H4 (cell line): ENCODE results near the gene STK26. TPM values are rescaled to one million over a fixed set of nuclear protein-coding genes. Genes with fewer than 3 reads are reported as not detected.
A peak's percentile ranks its signal among the peaks of the same experiment; 100 is the strongest.
"Not testable (repeated sequence)": the region's sequence is repeated elsewhere in the genome, so short reads cannot be mapped to it uniquely, and the experiment has no call there.

Experiments used
- DNase-seq: peaks from one replicate; pipeline ENCODE4 v3.0.0-alpha.2; 2015; ENCODE audit warnings: low spot score
- total RNA-seq: library from RNA; depleted of rRNA; stranded (reverse); fragments of >200 nt; shearing (Covaris generic); gene quantifications from 2 replicates; pipeline ENCODE4 v1.2.3, GENCODE V29; 2014; rRNA removed

Gene STK26
- 31.5 and 32.5 TPM in 2 replicates for total RNA-seq

DNA sequence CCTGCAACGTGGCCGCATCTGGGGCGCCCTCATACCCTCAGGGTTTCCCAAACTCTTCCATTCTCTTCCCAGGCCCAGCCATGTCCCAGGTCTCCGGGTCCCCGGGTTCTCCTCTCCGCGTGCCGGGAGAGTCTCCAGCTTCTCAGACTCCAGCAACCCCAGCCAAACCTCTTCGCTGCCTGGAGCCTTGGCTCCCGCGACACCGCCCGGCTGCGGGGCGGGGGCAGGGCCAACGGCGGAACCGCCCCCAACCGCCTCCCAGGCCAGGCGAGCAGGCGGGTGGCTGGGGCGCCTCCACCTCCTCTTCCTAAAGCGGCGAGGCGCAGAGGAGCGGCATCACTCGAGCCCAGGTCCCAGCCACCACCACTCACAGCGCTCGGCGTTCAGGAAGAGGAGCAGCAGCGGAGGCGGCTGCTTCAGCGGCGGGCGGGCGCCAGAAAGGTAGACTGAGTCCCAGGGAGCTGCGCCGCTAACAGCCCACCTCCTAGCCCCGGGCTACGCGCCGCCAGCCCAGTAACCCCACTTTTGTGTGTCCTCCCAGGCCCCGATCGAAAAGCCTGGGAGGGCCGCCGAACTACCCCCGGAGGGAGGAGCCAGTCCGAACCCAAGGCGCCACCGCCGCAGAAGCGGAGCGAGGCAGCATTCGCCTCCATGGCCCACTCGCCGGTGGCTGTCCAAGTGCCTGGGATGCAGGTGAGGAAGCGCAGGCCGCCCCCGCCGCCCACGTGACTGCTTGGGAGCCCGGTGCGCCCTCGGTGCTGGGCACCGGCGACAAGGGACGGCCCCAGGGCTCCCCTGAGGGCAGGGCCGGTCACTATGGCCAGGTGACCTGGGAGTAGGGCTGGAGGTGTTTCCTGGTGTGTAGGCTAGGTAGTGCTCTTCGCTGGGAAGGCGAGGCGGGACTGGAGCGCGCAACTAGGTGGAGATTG lies at the start of gene STK26:
Gene STK26 (plus strand): TSS at position 336 of the 929 bp plus-strand sequence. CDS start 316 bp downstream, at position 652.
- DNase-seq: peak; percentile 61

DNA sequence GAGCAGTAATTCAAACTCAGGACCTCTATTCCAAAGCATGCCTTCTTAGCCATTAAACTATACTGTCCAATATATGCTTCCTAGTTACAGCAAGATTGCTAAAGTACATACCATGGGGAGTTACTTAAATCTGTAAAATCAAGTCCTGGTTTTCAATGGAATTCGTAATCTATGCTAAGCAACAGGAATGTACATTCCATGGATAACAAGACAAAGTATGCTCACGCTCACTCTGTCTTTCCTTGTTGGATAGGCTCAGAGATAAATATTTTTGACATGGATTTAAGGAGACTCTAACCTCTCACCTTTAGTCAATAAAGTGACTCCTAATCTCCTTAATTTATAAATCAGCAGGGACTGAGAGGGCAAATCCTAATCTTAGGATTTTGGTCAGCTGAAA lies 47.3 kb upstream of the STK26 start:
- DNase-seq: no peak

DNA sequence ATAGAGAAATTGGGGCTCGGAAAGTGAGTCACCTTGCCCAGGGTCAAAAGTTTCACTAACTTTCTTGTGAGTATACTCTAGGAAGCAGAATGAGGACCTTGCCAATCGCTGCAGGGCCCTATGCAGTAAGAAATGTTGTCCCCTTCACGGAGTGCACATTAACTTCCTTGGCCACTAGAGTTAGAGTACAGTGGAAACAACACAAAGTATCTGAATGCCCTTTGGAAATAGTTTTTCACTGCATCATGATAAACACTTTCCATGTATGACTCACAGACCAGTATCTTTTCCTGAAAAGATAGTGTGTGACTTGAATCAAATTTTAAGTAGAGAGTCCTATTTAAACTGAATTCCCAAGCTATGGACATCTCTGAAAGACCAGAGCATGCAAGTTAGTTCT lies 45.5 kb upstream of the STK26 start:
- DNase-seq: no peak

DNA sequence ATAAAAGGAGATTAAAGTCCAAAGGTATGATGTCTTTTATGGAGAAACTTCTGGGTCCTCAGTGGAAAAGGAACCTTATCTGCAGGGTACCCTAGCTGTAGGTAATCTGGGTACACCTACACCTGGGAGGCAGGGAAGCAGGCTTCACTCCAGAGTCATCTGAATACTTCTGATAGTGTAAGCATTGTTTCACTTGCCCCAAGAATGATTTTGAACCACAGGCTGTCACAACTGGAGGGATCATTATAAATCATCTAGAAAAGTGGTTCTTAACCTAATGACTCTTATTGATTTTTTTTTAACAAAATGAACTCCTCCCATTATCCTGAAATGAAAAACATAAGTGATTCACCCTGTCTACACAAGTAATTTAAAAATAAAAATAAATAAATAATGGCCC lies 44.0 kb upstream of the STK26 start:
- DNase-seq: no peak

DNA sequence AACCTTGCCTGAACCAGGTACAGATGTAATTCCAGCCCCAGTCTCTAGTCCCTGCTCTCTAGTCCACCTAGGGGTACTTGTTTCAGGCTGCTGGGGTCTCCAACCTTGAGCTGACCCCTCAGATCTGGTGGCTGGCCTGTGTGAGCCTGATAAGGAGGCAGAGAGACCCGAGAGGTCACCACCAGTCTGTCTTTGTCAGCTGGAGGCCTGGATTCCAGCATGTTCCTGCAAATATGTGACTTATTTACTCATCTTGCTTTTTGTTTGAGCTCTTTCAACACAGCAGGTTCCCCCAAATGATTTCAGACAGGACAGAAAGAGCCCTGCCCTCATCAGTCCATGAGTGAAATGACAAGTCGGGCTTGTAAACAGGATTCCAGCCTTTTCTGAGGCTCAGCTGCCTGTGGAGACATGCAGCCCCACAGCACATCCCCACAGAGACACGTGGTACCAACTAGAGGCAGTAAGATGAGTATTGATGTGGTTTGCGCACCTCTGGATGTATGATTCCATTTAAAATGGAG lies 37.5 kb upstream of the STK26 start:
- DNase-seq: no peak

DNA sequence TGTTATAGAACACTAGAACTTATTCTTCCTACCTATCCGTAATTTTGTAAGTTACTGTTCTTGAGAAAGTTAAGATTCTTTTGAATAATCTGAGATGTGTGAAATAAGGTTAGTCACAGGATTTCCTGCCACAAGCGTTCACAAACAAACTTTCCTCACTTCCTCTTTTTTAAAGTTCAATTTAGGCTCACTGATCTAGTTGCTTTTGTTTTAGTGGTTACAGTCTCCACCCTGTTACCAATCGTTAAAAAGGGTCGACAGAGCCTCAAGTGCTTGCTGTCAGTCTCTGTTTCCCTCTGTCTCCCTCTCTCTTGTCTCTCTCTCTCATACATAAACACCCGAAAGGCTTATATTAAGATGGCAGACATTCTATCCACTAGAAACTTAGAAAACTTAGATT lies 35.9 kb upstream of the STK26 start:
- DNase-seq: no peak

DNA sequence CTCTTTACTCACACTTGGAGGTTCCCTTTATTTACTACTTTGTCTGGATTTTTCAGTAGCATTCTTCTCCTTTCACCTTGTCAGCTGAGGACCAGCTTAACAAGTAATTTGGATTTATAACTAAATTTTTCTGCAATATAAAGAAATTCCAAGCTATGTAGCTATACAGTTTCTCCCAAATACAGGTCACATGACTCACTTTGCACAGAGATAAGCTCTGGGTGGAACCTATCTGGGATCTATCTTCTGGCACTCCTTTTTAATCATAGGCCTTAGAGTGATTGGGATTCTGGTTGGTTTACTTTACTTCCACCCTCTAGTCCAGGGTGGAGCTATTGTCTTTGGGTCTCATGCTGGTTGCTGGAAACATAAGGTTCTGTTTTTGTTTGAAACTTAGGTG lies 34.9 kb upstream of the STK26 start:
- no peak for DNase-seq

DNA sequence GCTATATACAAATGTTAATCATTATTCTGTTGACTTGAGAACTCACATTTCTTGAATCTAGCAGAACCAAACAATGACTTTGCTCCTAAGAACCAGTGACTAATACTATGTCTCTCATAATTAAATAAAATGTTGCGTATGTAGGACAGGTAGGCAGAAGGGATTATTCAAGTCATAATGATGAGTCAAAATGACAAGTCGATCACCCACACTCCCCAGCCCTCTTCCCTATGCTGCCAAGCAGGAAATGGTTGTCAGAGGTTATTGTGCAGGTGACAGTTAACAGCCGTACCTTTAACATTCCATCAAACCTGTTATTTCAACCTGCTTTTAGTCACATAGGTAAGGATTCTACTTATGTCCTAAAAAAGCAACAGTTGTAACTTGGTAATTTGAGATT lies 22.0 kb upstream of the STK26 start:
- DNase-seq: no peak

DNA sequence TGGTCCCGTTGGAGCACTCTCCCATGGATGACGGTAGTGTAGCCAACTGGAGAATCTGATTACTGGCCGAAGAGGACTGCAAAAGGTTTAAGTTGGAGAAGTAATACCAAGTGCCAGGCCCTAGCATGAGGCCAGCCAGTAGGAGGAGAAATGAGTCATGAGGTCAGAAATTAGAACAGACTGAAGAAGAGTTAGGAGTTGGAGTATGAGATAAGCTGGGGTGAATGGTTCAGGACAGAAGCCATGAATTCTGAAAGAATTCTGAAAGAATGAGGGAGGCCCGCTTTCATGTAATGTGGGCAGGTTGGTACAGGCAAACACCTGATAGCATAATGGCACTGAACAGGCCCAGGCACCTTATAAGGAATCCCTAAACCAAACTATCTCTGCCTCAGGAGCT lies 18.4 kb upstream of the STK26 start:
- no peak for DNase-seq

DNA sequence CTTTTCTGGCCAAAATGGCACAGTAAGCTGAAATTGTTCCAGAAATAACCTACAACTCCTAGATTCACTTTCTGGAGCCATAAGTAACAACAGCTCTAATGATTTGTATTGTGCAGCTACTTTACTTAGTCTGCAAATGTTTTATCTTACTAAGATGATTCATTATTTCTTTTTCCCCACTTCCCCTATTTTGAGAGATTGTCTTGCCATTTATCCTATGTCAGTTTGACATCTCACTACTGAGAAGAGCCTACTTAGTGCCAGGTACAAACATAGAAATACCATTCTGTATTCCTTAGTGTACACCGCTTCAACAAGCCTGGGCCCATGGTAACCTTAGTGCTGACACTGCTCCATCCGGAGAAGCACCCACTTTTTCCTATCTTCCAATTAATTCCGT lies 13.8 kb upstream of the STK26 start:
- no peak for DNase-seq

DNA sequence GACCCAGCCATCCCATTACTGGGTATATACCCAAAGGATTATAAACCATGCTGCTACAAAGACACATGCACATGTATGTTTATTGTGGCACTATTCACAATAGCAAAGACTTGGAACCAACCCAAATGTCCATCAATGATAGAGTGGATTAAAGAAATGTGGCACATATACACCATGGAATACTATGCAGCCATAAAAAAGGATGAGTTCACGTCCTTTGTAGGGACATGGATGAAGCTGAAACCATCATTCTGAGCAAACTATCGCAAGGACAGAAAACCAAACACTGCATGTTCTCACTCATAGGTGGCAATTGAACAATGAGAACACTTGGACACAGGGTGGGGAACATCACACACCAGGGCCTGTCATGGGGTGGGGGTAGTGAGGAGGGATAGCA lies 12.9 kb upstream of the STK26 start:
- not testable (repeated sequence) for DNase-seq

- no peak for DNase-seq
Observed at GRCh38 chrX:132015875-132016274, 7.2 kb upstream of the STK26 start.

DNA sequence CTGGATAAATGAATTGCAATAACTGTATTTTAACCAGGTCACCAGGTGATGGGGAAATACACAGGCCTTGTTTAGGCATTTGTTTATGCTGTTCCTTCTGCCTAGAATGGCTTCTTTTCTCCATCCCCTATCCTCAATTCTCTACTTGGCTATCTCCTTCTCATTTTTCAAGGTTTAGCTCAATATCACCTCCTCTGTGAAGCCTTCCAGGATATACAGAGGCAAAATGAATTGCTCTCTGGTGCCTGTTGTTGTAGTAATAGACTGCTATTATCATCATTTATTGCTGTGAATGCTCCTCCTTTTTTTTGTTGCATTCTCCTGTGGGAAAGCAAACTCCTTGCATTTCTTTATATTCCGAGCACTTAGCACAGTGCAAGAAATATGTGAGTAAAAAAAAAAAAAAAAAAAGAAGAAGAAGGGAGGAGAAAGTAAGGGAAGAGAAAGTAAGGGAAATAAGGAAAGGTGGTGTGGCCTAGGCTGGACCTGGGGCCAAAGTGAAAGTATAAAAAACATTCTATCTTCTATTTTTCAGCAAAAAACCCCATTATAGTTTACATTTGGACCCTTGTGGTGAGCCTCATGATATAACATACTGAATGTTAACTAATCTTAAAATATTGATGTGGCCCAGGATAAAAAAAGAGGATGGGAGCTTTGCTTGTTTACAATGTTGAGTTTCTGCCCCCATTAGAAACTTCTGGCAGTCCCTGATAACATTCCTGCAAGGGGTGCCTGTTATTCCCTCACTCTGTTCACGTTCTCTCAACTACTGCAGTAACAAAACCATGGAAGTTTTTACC lies 6.3 kb upstream of the STK26 start:
- DNase-seq: no peak

GRCh38 chrX:132017431-132018185 lies 5.5 kb upstream of the STK26 start:
- no peak for DNase-seq

GRCh38 chrX:132022198-132022966 lies 720 bp upstream of the STK26 start:
- no peak for DNase-seq

- DNase-seq: peak; percentile 18
Observed at GRCh38 chrX:132023896-132024386, 839 bp downstream of the STK26 start.

- no peak for DNase-seq
Observed at GRCh38 chrX:132025041-132025440, 1.9 kb downstream of the STK26 start.

DNA sequence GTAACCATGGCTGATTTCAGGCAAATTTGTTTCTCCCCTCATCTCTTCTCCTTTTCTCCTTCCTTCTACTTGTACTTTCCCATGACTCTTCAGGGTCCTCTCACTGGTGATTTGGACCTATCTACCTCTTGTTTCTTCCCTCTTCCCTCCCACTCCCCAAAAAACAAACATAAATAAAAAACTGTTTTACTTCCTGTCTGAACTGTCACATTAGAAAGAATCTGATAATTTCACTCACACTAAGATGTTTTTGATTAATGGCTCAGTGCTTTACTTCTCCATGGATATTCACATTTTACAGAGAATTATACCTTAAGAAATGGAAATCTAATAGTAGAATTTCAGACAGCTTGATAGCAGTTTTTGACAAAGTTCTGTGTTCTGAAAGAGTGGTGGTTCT lies 7.2 kb downstream of the STK26 start:
- no peak for DNase-seq

- no peak for DNase-seq
Observed at GRCh38 chrX:132031867-132032266, 8.8 kb downstream of the STK26 start.

- no peak for DNase-seq
Observed at GRCh38 chrX:132033166-132033565, 10.1 kb downstream of the STK26 start.

- no peak for DNase-seq
Observed at GRCh38 chrX:132034648-132035047, 11.5 kb downstream of the STK26 start.
